GM23248 (cell line): ENCODE measurements around the gene C12orf54.

Experiments
- EZH2 ChIP-seq: fragments of 200-600 bp; sonication (generic); IDR thresholded peaks from 2 replicates; pipeline ENCODE4 v1.6.1; 2018; ENCODE audit warnings: antibody characterized with exemption, mild to moderate bottlenecking; ENCODE audit not compliant: insufficient read depth, poor library complexity, severe bottlenecking
- EZH2phosphoT487 ChIP-seq: fragments of 200-600 bp; sonication (generic); IDR thresholded peaks from 2 replicates; pipeline ENCODE4 v1.6.1; 2018; ENCODE audit warnings: antibody characterized with exemption, moderate library complexity, mild to moderate bottlenecking, low read depth; ENCODE audit not compliant: insufficient read depth

DNA sequence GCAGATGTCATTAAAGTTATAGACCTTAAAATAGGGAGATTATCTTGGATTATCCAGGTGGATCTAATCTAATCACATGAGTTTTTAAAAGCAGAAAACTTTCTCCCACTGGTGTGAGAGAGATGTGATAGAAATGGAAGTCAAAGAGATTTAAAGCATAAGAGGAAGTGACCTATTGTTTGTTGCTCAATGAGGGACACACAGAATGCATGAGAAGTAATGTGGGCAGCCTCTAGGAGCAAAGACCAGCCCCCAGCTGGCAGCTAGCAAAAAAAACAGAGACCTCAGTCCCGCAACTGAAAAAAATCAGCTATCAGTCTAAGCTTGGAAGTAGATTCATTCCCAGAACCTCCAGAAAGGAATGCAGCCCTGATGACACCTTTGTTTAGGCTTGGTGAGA is 34.5 kb upstream of the C12orf54 start:
- TF ChIP-seq EZH2 (no peak), EZH2phosphoT487 (no peak)
